DND-41 (cell line): Measurements from ENCODE around the gene TEKT1.
"Not testable (repeated sequence)": the region's sequence is repeated elsewhere in the genome, so short reads cannot be mapped to it uniquely, and the experiment has no call there.

Source experiments
- ATAC-seq: fragments of 200-7000 bp; cut with Tn5 transposase; 3 replicates; pipeline ENCODE4 v1.9.1; 2021; ENCODE audit warnings: low read depth; ENCODE audit not compliant: insufficient read depth
- DNase-seq: peaks from one replicate; pipeline ENCODE4 v3.0.0-alpha.2; 2020
- H2AFZ ChIP-seq: 2 replicates; pipeline ENCODE4 v1.6.0; 2012; ENCODE audit warnings: low read depth, low read length
- H3K27ac ChIP-seq: 2 replicates; pipeline ENCODE4 v1.5.1; 2012; ENCODE audit warnings: low read length, inconsistent platforms
- H3K27me3 ChIP-seq: fragments of 200-600 bp; sonication (generic); 2 replicates; pipeline ENCODE4 v1.6.0; 2012; ENCODE audit warnings: low read length, mild to moderate bottlenecking, inconsistent platforms; ENCODE audit not compliant: insufficient read depth, poor library complexity
- H3K36me3 ChIP-seq: 2 replicates; pipeline ENCODE4 v1.5.1; 2012; ENCODE audit warnings: low read length, inconsistent platforms; ENCODE audit not compliant: insufficient read depth
- H3K4me1 ChIP-seq: 2 replicates; pipeline ENCODE4 v1.5.1; 2012; ENCODE audit warnings: mild to moderate bottlenecking, low read length; ENCODE audit not compliant: insufficient read depth
- H3K4me2 ChIP-seq: 2 replicates; pipeline ENCODE4 v1.6.0; 2012; ENCODE audit warnings: mild to moderate bottlenecking, moderate library complexity, low read length, inconsistent platforms; ENCODE audit not compliant: insufficient read depth
- H3K4me3 ChIP-seq, 2 experiments: fragments of 200-600 bp in 1 of 2; shearing (Covaris generic) in 1 of 2; 2 replicates each; pipeline ENCODE4 v1.5.1; 2012 to 2016; ENCODE audit warnings: inconsistent platforms in 2 of 2, low read length in 2 of 2, mild to moderate bottlenecking in 2 of 2, low read depth in 1 of 2, moderate library complexity in 1 of 2
- H3K79me2 ChIP-seq: 2 replicates; pipeline ENCODE4 v1.6.0; 2012; ENCODE audit warnings: low read length, inconsistent platforms; ENCODE audit not compliant: insufficient read depth
- H3K9ac ChIP-seq: 2 replicates; pipeline ENCODE4 v1.6.0; 2012; ENCODE audit warnings: low read depth, mild to moderate bottlenecking, inconsistent platforms, low read length, moderate library complexity
- H3K9me3 ChIP-seq: 2 replicates; pipeline ENCODE4 v1.5.1; 2012; ENCODE audit warnings: low read length, moderate library complexity, mild to moderate bottlenecking, inconsistent platforms; ENCODE audit not compliant: insufficient read depth, severe bottlenecking
- H4K20me1 ChIP-seq: 2 replicates; pipeline ENCODE4 v1.6.0; 2012; ENCODE audit warnings: low read length; ENCODE audit not compliant: insufficient read depth
- CTCF ChIP-seq: IDR thresholded peaks from 2 replicates; pipeline ENCODE4 v1.5.1; 2012; ENCODE audit warnings: borderline replicate concordance, low read length, moderate library complexity, mild to moderate bottlenecking; ENCODE audit not compliant: poor library complexity, severe bottlenecking; ENCODE audit errors: extremely low read depth
- EZH2 ChIP-seq: IDR thresholded peaks from 3 replicates; pipeline ENCODE4 v1.6.1; 2012; ENCODE audit warnings: borderline replicate concordance, low read depth, mild to moderate bottlenecking, moderate library complexity, low read length, inconsistent platforms; ENCODE audit not compliant: severe bottlenecking

The TEKT1 gene

GRCh38 chr17:6779411-6779810 lies 52.1 kb downstream of the TEKT1 start:
- Histone ChIP-seq H3K9ac (no peak overlapping the region), H3K36me3 (peaks cover 3% of the 10 kb centered on the region; the same call in 1 of the 2 replicates), H3K4me2 (no peak overlapping the region), H3K4me3 (no peak overlapping the region), H3K9me3 (no peaks in the 10 kb centered on the region), H4K20me1 (no peaks in the 10 kb centered on the region), H3K4me1 (peaks cover 13% of the 10 kb centered on the region), H2AFZ (no peak overlapping the region), H3K79me2 (no peaks in the 10 kb centered on the region), H3K27me3 (no peaks in the 10 kb centered on the region), H3K27ac (no peak overlapping the region)
- ATAC-seq (no peak), DNase-seq (no peak)
- TF ChIP-seq EZH2, result no peak
- no peak for TF ChIP-seq CTCF

GRCh38 chr17:6775871-6776405 lies 55.6 kb downstream of the TEKT1 start, which contains the start of gene FBXO39:
TSS of gene FBXO39 (plus strand) at chr17:6776215. CDS start at chr17:6779869, 3,654 bp downstream.
- no peak within 1 kb of the TSS for H3K9ac ChIP-seq
- H3K79me2 ChIP-seq, result no peaks in the 10 kb centered on the region
- no peak within 1 kb of the TSS for H2AFZ ChIP-seq
- no peak within 1 kb of the TSS for H3K4me3 ChIP-seq
- no peaks in the 10 kb centered on the region for H3K27me3 ChIP-seq
- H3K36me3 ChIP-seq, result peaks cover 31% of the 10 kb centered on the region
- no peak within 1 kb of the TSS for H3K27ac ChIP-seq
- DNase-seq, result no peak
- peaks cover 7% of the 10 kb centered on the region for H3K4me1 ChIP-seq
- H3K9me3 ChIP-seq, result no peaks in the 10 kb centered on the region
- TF ChIP-seq CTCF (no peak), EZH2 (no peak)
- no peak for ATAC-seq
- no peak within 1 kb of the TSS for H3K4me2 ChIP-seq
- no peaks in the 10 kb centered on the region for H4K20me1 ChIP-seq

GRCh38 chr17:6774906-6775305 lies 56.6 kb downstream of the TEKT1 start:
- not testable (repeated sequence) for ATAC-seq, H3K9me3 ChIP-seq, H3K27ac ChIP-seq, H3K4me3 ChIP-seq, DNase-seq, H3K4me2 ChIP-seq, H3K9ac ChIP-seq, H3K4me1 ChIP-seq, H2AFZ ChIP-seq, H3K79me2 ChIP-seq, H3K27me3 ChIP-seq, H4K20me1 ChIP-seq
- H3K36me3 ChIP-seq, result peaks cover 41% of the 10 kb centered on the region

GRCh38 chr17:6772016-6772415 lies 59.5 kb downstream of the TEKT1 start:
- TF ChIP-seq CTCF, result no peak
- TF ChIP-seq EZH2, result no peak
- H4K20me1 ChIP-seq, result no peaks in the 10 kb centered on the region
- peaks cover 28% of the 10 kb centered on the region for H3K9me3 ChIP-seq
- H3K27me3 ChIP-seq, result no peaks in the 10 kb centered on the region
- ATAC-seq (no peak), DNase-seq (no peak)
- H3K36me3 ChIP-seq, result peaks cover 70% of the 10 kb centered on the region
- H3K9ac ChIP-seq, result no peak overlapping the region
- no peaks in the 10 kb centered on the region for H3K4me1 ChIP-seq
- no peak overlapping the region for H3K27ac ChIP-seq
- H2AFZ ChIP-seq, result no peak overlapping the region
- H3K79me2 ChIP-seq, result no peaks in the 10 kb centered on the region
- H3K4me3 ChIP-seq, result no peak overlapping the region
- no peak overlapping the region for H3K4me2 ChIP-seq
